ENCODE data around the gene RGS3.

Gene RGS3

GRCh38 chr9:113520109-113520642 lies 56.6 kb downstream of the RGS3 start:
- TF ChIP-seq CTCF (IDR thresholded peaks at IDR 0.05; ENCODE audit: low read depth, low read length, missing control alignments), result no peak
- H3K36me3 ChIP-seq (replicated peaks), result no peaks in the 10 kb centered on the region
- peak overlapping the region; percentile 9 for H3K27ac ChIP-seq
- in situ Hi-C loops (cut with HindIII; ENCODE audit: low pct_ligation_motif_present, low sequenced_read_pairs), result no loop called here
- peak; percentile 73 for DNase-seq
- H3K4me3 ChIP-seq (ENCODE audit: low read depth, low read length), result no peak overlapping the region
- H3K27me3 ChIP-seq (replicated peaks), result no peaks in the 10 kb centered on the region

GRCh38 chr9:113521693-113522255 lies 58.2 kb downstream of the RGS3 start:
- Histone ChIP-seq H3K36me3 (replicated peaks) (no peaks in the 10 kb centered on the region), H3K27ac (no peak overlapping the region), H3K27me3 (replicated peaks) (no peaks in the 10 kb centered on the region), H3K4me3 (ENCODE audit: low read depth, low read length) (no peak overlapping the region)
- DNase-seq, result no peak
- in situ Hi-C loops (cut with HindIII; ENCODE audit: low pct_ligation_motif_present, low sequenced_read_pairs), result no loop called here
- no peak for TF ChIP-seq CTCF (IDR thresholded peaks at IDR 0.05; ENCODE audit: low read depth, low read length, missing control alignments)

GRCh38 chr9:113522419-113522818 lies 58.9 kb downstream of the RGS3 start:
- in situ Hi-C loops (cut with HindIII; ENCODE audit: low pct_ligation_motif_present, low sequenced_read_pairs), result no loop called here
- Histone ChIP-seq H3K36me3 (replicated peaks) (no peaks in the 10 kb centered on the region), H3K27ac (no peak overlapping the region), H3K27me3 (replicated peaks) (no peaks in the 10 kb centered on the region), H3K4me3 (ENCODE audit: low read depth, low read length) (no peak overlapping the region)
- DNase-seq, result no peak
- TF ChIP-seq CTCF (IDR thresholded peaks at IDR 0.05; ENCODE audit: low read depth, low read length, missing control alignments), result no peak

- Histone ChIP-seq H3K27me3 (replicated peaks) (no peaks in the 10 kb centered on the region), H3K4me3 (ENCODE audit: low read depth, low read length) (no peak overlapping the region), H3K27ac (no peak overlapping the region), H3K36me3 (replicated peaks) (no peaks in the 10 kb centered on the region)
- DNase-seq, result no peak
- TF ChIP-seq CTCF (IDR thresholded peaks at IDR 0.05; ENCODE audit: low read depth, low read length, missing control alignments), result no peak
- in situ Hi-C loops (cut with HindIII; ENCODE audit: low pct_ligation_motif_present, low sequenced_read_pairs), result no loop called here
Observed at GRCh38 chr9:113522858-113523257, 59.3 kb downstream of the RGS3 start.

- no peak overlapping the region for H3K4me3 ChIP-seq (ENCODE audit: low read depth, low read length)
- no peaks in the 10 kb centered on the region for H3K27me3 ChIP-seq (replicated peaks)
- TF ChIP-seq CTCF (IDR thresholded peaks at IDR 0.05; ENCODE audit: low read depth, low read length, missing control alignments), result no peak
- DNase-seq, result peak; percentile 25
- H3K27ac ChIP-seq, result peak overlapping the region; percentile 30
- no peaks in the 10 kb centered on the region for H3K36me3 ChIP-seq (replicated peaks)
- in situ Hi-C loops (cut with HindIII; ENCODE audit: low pct_ligation_motif_present, low sequenced_read_pairs), result no loop called here
Observed at GRCh38 chr9:113523421-113524141, 60.1 kb downstream of the RGS3 start.

Data from brain microvascular endothelial cell (primary cell).